ENCODE results near the gene EML6.

DNA sequence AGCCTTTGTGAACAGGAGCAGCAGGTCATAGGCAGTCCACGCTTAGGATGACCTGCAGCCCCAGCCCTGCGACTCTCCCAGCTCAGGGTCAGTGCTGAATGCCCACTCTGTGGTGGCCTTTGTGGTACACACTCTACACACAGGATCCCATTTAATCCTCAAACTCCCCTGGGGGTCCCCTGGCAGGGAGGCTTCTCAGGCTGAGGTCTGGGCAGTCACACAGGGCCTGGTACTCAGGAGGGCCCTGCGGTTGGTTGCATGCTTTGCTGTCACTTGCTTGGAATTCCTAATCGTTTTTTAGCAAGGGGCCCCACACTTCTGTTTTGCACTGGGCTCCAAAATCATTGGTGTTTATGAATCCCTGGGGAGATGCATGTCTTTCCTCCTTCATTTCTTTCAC, 113.0 kb downstream of the EML6 start:
- no peak for TF ChIP-seq EZH2 (IDR thresholded peaks at IDR 0.05; ENCODE audit: borderline replicate concordance, low read length)
- TF ChIP-seq, protein P1, sequence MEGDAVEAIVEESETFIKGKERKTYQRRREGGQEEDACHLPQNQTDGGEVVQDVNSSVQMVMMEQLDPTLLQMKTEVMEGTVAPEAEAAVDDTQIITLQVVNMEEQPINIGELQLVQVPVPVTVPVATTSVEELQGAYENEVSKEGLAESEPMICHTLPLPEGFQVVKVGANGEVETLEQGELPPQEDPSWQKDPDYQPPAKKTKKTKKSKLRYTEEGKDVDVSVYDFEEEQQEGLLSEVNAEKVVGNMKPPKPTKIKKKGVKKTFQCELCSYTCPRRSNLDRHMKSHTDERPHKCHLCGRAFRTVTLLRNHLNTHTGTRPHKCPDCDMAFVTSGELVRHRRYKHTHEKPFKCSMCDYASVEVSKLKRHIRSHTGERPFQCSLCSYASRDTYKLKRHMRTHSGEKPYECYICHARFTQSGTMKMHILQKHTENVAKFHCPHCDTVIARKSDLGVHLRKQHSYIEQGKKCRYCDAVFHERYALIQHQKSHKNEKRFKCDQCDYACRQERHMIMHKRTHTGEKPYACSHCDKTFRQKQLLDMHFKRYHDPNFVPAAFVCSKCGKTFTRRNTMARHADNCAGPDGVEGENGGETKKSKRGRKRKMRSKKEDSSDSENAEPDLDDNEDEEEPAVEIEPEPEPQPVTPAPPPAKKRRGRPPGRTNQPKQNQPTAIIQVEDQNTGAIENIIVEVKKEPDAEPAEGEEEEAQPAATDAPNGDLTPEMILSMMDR (conservative IDR thresholded peaks at IDR 0.05 in 1 of 2, IDR thresholded peaks at IDR 0.05 in 1 of 2; ENCODE audit: extremely low read depth in 1 of 2, insufficient read depth in 1 of 2, low read depth in 1 of 2, low read length in 2 of 2) = no peak
